Thyroid gland (tissue), 4 donors: ENCODE measurements around the gene SEMG2.

Experiments
- POLR2A ChIP-seq, 2 donors: fragments of 450-650 bp; IDR thresholded peaks; one replicate each; pipeline ENCODE4 v1.6.1; 2017; ENCODE audit warnings: antibody characterized with exemption in 2 of 2, mild to moderate bottlenecking in 2 of 2, moderate library complexity in 1 of 2
- TF ChIP-seq, protein P1 (sequence below), 6 experiments: fragments of 200-600 bp in 3 of 6; fragments of 450-650 bp in 3 of 6; sonication (generic) in 3 of 6; IDR thresholded peaks; one replicate each; pipeline ENCODE4 v1.5.1; 2016 to 2019; ENCODE audit warnings: antibody characterized with exemption in 6 of 6, mild to moderate bottlenecking in 2 of 6, inconsistent platforms in 1 of 6, moderate library complexity in 1 of 6

GRCh38 chr20:45254383-45255262 is 33.5 kb downstream of the SEMG2 start, which contains the start of gene SLPI:
- TF ChIP-seq, protein P1, sequence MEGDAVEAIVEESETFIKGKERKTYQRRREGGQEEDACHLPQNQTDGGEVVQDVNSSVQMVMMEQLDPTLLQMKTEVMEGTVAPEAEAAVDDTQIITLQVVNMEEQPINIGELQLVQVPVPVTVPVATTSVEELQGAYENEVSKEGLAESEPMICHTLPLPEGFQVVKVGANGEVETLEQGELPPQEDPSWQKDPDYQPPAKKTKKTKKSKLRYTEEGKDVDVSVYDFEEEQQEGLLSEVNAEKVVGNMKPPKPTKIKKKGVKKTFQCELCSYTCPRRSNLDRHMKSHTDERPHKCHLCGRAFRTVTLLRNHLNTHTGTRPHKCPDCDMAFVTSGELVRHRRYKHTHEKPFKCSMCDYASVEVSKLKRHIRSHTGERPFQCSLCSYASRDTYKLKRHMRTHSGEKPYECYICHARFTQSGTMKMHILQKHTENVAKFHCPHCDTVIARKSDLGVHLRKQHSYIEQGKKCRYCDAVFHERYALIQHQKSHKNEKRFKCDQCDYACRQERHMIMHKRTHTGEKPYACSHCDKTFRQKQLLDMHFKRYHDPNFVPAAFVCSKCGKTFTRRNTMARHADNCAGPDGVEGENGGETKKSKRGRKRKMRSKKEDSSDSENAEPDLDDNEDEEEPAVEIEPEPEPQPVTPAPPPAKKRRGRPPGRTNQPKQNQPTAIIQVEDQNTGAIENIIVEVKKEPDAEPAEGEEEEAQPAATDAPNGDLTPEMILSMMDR (IDR thresholded peaks at IDR 0.05), result no peak
- TF ChIP-seq POLR2A (IDR thresholded peaks at IDR 0.05), result no peak
